Measurements from ENCODE around the gene AMFR. TPM values are rescaled to one million over a fixed set of nuclear protein-coding genes. Genes with fewer than 3 reads are reported as not detected.

Gene AMFR
- total RNA-seq, 3 donors from 2014 or later (not counting 1 experiment from before 2014, with no cell fraction given) = 58.4 to 87.1 (median 71.7) TPM

GRCh38 chr16:56424404-56424764 is 961 bp downstream of the AMFR start:
- Mint-ChIP-seq H3K9me3 (no peaks in the 10 kb centered on the region), H3K4me1 (peaks cover 36 to 41% of the 10 kb centered on the region in 2 donors), H3K36me3 (no peaks in the 10 kb centered on the region), H3K27me3 (ENCODE audit: low read depth in 2 of 2) (no peaks in the 10 kb centered on the region), H3K27ac (peak overlapping the region; percentile 82 to 91), H3K4me3 (peak overlapping the region; percentile 96)
- peak overlapping the region; percentile 0 for H3K27ac ChIP-seq (ENCODE audit: low read length)
- H3K36me3 ChIP-seq (ENCODE audit: control insufficient read depth, insufficient read depth, low read length) = no peaks in the 10 kb centered on the region
- TF ChIP-seq CTCF (IDR thresholded peaks at IDR 0.05) = no peak
- intact Hi-C loops (cut with micrococcal nuclease) = loop anchor here (2.0 kb wide), 1 partner anchor 26 kb away; the partner anchor contains the start of genes NUDT21 and OGFOD1
- ATAC-seq = no peak
- peaks cover 16% of the 10 kb centered on the region for H3K4me1 ChIP-seq (ENCODE audit: control insufficient read depth, insufficient read depth, low read length)
- no peaks in the 10 kb centered on the region for H3K9me3 ChIP-seq (ENCODE audit: control insufficient read depth, insufficient read depth, low read length)
- peak overlapping the region; percentile 50 for H3K4me3 ChIP-seq (ENCODE audit: low read length)
- 2% methylated on average over 16 of the region's 16 CpGs for WGBS (ENCODE audit: insufficient coverage)
- no peaks in the 10 kb centered on the region for H3K27me3 ChIP-seq (ENCODE audit: control insufficient read depth, insufficient read depth, low read length)
- DNase-seq = no peak

DNA sequence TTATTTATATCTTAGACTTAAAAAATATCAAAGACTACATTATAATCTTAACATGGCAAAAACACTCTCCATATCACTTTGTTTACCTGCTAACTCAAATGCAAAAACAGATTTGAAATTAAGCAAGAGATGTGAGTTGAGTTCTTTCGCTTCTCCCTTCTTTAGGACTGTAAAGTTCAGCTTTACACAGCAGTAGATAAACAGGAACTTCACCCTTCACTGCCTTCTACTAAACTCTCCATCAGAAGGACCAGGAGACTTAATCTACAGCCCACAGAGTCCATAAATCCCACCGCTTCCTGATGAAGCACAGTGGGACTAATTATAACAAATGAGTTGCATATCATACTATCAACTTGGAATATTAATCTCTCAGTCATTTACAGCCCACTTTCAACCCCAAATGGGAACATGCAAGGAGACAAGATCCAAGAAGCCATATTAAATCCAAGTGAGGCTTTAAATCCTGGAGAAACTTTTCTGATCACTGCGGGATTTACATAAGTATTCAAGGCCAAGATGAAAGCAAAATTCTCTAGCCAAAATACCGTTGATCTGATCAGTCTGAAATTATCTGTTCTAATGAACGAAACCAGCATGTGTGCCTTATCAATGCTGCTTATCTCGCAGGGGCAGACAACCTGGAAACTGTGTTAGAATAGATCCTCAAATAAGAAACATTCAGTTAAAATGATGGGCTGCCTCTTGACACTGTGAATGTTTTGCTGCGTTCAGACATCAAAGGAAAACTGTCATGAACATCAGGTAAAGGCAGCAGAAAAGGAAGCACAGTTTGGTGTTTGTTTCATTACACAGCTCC is 1.6 kb downstream of the AMFR start:
- WGBS (ENCODE audit: insufficient coverage) = 19% methylated on average over 7 of the region's 7 CpGs
- Histone ChIP-seq H3K4me1 (ENCODE audit: control insufficient read depth, insufficient read depth, low read length) (peaks cover 16% of the 10 kb centered on the region), H3K27me3 (ENCODE audit: control insufficient read depth, insufficient read depth, low read length) (no peaks in the 10 kb centered on the region), H3K27ac (ENCODE audit: low read length) (peak overlapping the region; percentile 0), H3K9me3 (ENCODE audit: control insufficient read depth, insufficient read depth, low read length) (no peaks in the 10 kb centered on the region), H3K4me3 (ENCODE audit: low read length) (peak overlapping the region; percentile 50), H3K36me3 (ENCODE audit: control insufficient read depth, insufficient read depth, low read length) (no peaks in the 10 kb centered on the region)
- Mint-ChIP-seq H3K4me1 (peaks cover 36 to 41% of the 10 kb centered on the region in 2 donors), H3K4me3 (peak overlapping the region; percentile 96), H3K9me3 (no peaks in the 10 kb centered on the region), H3K27ac (peak overlapping the region; percentile 82 to 91), H3K27me3 (ENCODE audit: low read depth in 2 of 2) (no peaks in the 10 kb centered on the region), H3K36me3 (no peaks in the 10 kb centered on the region)
- peak in 1 of 2 donors; percentile 51 for DNase-seq
- no peak for ATAC-seq
- intact Hi-C loops (cut with micrococcal nuclease) = loop anchor here (2.0 kb wide), 1 partner anchor 27 kb away; the partner anchor contains the start of genes NUDT21 and OGFOD1
- no peak for TF ChIP-seq CTCF (IDR thresholded peaks at IDR 0.05)

DNA sequence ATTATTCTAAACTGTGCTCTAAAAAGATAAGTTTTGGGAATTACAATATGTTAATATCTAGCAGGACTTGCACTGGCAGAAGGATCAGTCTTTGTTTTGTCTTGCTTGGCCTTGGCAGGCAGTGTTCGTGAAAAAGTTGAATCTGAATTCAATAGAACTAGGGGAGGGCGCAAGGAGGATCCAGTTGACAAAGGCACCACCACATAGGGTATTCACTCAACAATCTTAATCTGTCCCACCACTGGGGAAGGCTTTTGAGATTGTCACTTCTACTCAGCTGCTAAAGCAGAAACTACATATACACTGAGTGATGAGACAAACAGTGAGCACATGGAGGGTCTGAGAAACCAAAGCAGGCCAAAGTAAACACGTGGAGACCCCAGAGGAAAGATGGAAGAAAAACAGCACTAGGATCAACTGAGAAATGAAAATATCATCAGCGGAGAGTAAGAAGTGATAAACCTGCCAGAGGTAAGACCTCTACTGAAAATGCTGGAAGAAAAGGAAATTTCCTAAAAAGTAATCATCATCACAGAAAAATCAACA is 2.4 kb downstream of the AMFR start:
- Mint-ChIP-seq H3K27me3 (ENCODE audit: low read depth in 2 of 2) (no peaks in the 10 kb centered on the region), H3K9me3 (no peaks in the 10 kb centered on the region), H3K4me1 (peaks cover 36 to 41% of the 10 kb centered on the region in 2 donors), H3K36me3 (no peaks in the 10 kb centered on the region), H3K27ac (no peak overlapping the region), H3K4me3 (peak overlapping the region; percentile 32)
- ATAC-seq (no peak), DNase-seq (no peak)
- no peaks in the 10 kb centered on the region for H3K36me3 ChIP-seq (ENCODE audit: control insufficient read depth, insufficient read depth, low read length)
- TF ChIP-seq CTCF (IDR thresholded peaks at IDR 0.05) = no peak
- intact Hi-C loops (cut with micrococcal nuclease) = no loop called here
- H3K27ac ChIP-seq (ENCODE audit: low read length) = no peak overlapping the region
- no peaks in the 10 kb centered on the region for H3K27me3 ChIP-seq (ENCODE audit: control insufficient read depth, insufficient read depth, low read length)
- peaks cover 16% of the 10 kb centered on the region for H3K4me1 ChIP-seq (ENCODE audit: control insufficient read depth, insufficient read depth, low read length)
- WGBS (ENCODE audit: insufficient coverage) = 92% methylated on average over 4 of the region's 4 CpGs
- H3K9me3 ChIP-seq (ENCODE audit: control insufficient read depth, insufficient read depth, low read length) = no peaks in the 10 kb centered on the region
- no peak overlapping the region for H3K4me3 ChIP-seq (ENCODE audit: low read length)
